Measurements from ENCODE around the gene HECA. TPM values are rescaled to one million over a fixed set of nuclear protein-coding genes. Genes with fewer than 3 reads are reported as not detected.

The HECA gene
- total and polyA plus RNA-seq, 2 experiments from 2014 or later: 2.4 to 8.1 TPM

DNA sequence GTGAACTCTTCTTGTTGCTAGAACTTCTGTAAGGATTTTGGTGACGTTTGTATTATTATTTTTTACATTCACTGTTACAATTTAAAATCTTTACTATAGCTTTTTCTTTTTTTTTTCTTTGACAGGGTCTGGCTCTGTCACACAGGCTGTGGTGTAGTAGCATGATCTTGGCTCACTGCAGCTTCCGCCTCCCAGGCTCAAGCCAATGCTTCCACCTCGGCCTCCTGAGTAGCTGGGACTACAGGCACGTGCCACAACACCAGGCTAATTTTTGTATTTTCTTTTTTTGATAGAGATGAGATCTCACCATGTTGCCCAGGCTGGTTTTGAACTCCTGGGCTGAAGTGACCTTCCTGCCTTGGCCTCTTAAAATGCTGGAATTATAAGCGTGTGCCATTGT is 21.2 kb downstream of the HECA start:
- no peak for ATAC-seq
- no peak overlapping the region for H3K27ac ChIP-seq (ENCODE audit: low read depth)

More for the DNA sequence above, 21.2 kb downstream of the HECA start:
- Mint-ChIP-seq H3K36me3 (ENCODE audit: low read depth) (no peaks in the 10 kb centered on the region), H3K27me3 (ENCODE audit: insufficient read depth, low read depth, poor library complexity) (peaks cover 5% of the 10 kb centered on the region), H3K27ac (no peak overlapping the region), H3K4me3 (no peak overlapping the region), H3K4me1 (peaks cover 4% of the 10 kb centered on the region; the same call in 2 of the 3 replicates), H3K9me3 (no peaks in the 10 kb centered on the region)
- no peaks in the 10 kb centered on the region for H3F3A ChIP-seq (replicated peaks; ENCODE audit: low read depth)
- H4K20me1 ChIP-seq (replicated peaks; ENCODE audit: insufficient read depth): no peaks in the 10 kb centered on the region
- no peak for TF ChIP-seq POLR2AphosphoS5 (IDR thresholded peaks at IDR 0.05; ENCODE audit: low read depth)
- no peak for TF ChIP-seq STAT1 (IDR thresholded peaks at IDR 0.05; ENCODE audit: unreplicated experiment)
- no peak for TF ChIP-seq EZH2phosphoT487 (IDR thresholded peaks at IDR 0.05; ENCODE audit: unreplicated experiment)
- TF ChIP-seq CTCF (conservative IDR thresholded peaks at IDR 0.05; ENCODE audit: low read depth in 2 of 2): no peak
- TF ChIP-seq ZNF331 (CRISPR knock-in tag; IDR thresholded peaks at IDR 0.05; ENCODE audit: low read depth): no peak
- no peak for TF ChIP-seq ETS1 (IDR thresholded peaks at IDR 0.05)
- no peak for TF ChIP-seq JUNB (IDR thresholded peaks at IDR 0.05; ENCODE audit: unreplicated experiment)
- no peak for TF ChIP-seq NANOG (IDR thresholded peaks at IDR 0.05; ENCODE audit: borderline replicate concordance)
- TF ChIP-seq, protein P1, sequence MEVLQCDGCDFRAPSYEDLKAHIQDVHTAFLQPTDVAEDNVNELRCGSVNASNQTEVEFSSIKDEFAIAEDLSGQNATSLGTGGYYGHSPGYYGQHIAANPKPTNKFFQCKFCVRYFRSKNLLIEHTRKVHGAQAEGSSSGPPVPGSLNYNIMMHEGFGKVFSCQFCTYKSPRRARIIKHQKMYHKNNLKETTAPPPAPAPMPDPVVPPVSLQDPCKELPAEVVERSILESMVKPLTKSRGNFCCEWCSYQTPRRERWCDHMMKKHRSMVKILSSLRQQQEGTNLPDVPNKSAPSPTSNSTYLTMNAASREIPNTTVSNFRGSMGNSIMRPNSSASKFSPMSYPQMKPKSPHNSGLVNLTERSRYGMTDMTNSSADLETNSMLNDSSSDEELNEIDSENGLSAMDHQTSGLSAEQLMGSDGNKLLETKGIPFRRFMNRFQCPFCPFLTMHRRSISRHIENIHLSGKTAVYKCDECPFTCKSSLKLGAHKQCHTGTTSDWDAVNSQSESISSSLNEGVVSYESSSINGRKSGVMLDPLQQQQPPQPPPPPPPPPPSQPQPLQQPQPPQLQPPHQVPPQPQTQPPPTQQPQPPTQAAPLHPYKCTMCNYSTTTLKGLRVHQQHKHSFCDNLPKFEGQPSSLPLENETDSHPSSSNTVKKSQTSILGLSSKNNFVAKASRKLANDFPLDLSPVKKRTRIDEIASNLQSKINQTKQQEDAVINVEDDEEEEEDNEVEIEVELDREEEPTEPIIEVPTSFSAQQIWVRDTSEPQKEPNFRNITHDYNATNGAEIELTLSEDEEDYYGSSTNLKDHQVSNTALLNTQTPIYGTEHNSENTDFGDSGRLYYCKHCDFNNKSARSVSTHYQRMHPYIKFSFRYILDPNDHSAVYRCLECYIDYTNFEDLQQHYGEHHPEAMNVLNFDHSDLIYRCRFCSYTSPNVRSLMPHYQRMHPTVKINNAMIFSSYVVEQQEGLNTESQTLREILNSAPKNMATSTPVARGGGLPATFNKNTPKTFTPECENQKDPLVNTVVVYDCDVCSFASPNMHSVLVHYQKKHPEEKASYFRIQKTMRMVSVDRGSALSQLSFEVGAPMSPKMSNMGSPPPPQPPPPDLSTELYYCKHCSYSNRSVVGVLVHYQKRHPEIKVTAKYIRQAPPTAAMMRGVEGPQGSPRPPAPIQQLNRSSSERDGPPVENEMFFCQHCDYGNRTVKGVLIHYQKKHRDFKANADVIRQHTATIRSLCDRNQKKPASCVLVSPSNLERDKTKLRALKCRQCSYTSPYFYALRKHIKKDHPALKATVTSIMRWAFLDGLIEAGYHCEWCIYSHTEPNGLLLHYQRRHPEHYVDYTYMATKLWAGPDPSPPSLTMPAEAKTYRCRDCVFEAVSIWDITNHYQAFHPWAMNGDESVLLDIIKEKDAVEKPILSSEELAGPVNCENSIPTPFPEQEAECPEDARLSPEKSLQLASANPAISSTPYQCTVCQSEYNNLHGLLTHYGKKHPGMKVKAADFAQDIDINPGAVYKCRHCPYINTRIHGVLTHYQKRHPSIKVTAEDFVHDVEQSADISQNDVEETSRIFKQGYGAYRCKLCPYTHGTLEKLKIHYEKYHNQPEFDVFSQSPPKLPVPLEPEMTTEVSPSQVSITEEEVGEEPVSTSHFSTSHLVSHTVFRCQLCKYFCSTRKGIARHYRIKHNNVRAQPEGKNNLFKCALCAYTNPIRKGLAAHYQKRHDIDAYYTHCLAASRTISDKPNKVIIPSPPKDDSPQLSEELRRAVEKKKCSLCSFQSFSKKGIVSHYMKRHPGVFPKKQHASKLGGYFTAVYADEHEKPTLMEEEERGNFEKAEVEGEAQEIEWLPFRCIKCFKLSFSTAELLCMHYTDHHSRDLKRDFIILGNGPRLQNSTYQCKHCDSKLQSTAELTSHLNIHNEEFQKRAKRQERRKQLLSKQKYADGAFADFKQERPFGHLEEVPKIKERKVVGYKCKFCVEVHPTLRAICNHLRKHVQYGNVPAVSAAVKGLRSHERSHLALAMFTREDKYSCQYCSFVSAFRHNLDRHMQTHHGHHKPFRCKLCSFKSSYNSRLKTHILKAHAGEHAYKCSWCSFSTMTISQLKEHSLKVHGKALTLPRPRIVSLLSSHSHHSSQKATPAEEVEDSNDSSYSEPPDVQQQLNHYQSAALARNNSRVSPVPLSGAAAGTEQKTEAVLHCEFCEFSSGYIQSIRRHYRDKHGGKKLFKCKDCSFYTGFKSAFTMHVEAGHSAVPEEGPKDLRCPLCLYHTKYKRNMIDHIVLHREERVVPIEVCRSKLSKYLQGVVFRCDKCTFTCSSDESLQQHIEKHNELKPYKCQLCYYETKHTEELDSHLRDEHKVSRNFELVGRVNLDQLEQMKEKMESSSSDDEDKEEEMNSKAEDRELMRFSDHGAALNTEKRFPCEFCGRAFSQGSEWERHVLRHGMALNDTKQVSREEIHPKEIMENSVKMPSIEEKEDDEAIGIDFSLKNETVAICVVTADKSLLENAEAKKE (CRISPR knock-in tag; IDR thresholded peaks at IDR 0.05): no peak
- TF ChIP-seq ZNF114 (CRISPR knock-in tag; IDR thresholded peaks at IDR 0.05): no peak
- no peak for TF ChIP-seq EZH2 (IDR thresholded peaks at IDR 0.05; ENCODE audit: low read depth, unreplicated experiment)
- TF ChIP-seq REST (IDR thresholded peaks at IDR 0.05; ENCODE audit: unreplicated experiment): no peak
- no peak for TF ChIP-seq CREB1 (CRISPR knock-in tag; IDR thresholded peaks at IDR 0.05; ENCODE audit: low read depth)
- H3K4me1 ChIP-seq (ENCODE audit: insufficient read depth): peaks cover 5% of the 10 kb centered on the region; the same call in 1 of the 2 replicates
- H2AFZ ChIP-seq: no peak overlapping the region
- H3K36me3 ChIP-seq (ENCODE audit: insufficient read depth): no peaks in the 10 kb centered on the region
- no peak overlapping the region for H3K4me3 ChIP-seq
- H3K27me3 ChIP-seq (ENCODE audit: insufficient read depth): no peaks in the 10 kb centered on the region
- no peak for DNase-seq (ENCODE audit: low spot score)
- no peak overlapping the region for H3K4me2 ChIP-seq
- no peaks in the 10 kb centered on the region for H3K9me2 ChIP-seq (ENCODE audit: insufficient read depth)
- no peaks in the 10 kb centered on the region for H3K79me2 ChIP-seq (replicated peaks; ENCODE audit: insufficient read depth)

All from GM23338 (cell line).